Measurements from ENCODE around the gene CPXM1. TPM values are rescaled to one million over a fixed set of nuclear protein-coding genes. Genes with fewer than 3 reads are reported as not detected.

Gene CPXM1
- total and polyA plus RNA-seq, 9 of the 15 experiments (the other 6 are each of a cell fraction or from before 2014, with no cell fraction given), result 0.04 to 1.1 (median 0.37) TPM; not detected in 2

GRCh38 chr20:2849529-2849928, 49.1 kb upstream of the CPXM1 start:
- Histone ChIP-seq H3K4me1 (replicated peaks in 1 of 2; ENCODE audit: control insufficient read depth in 2 of 2, insufficient read depth in 2 of 2, low read length in 2 of 2) (peaks cover 2 to 3% of the 10 kb centered on the region in 2 experiments; a peak in 2 of 5 replicates), H3K36me3 (ENCODE audit: control insufficient read depth, insufficient read depth, low read length) (no peaks in the 10 kb centered on the region), H2AFZ (ENCODE audit: low read depth, low read length) (no peak overlapping the region), H3K4me2 (ENCODE audit: insufficient read depth, low read length) (no peak overlapping the region), H3K27me3 (ENCODE audit: control insufficient read depth in 2 of 2, insufficient read depth in 2 of 2, low read length in 2 of 2) (no peaks in the 10 kb centered on the region), H3K4me3 (no peak overlapping the region), H3K79me2 (ENCODE audit: control insufficient read depth, insufficient read depth, low read length) (no peaks in the 10 kb centered on the region), H3K9me1 (ENCODE audit: control insufficient read depth, insufficient read depth, low read length) (no peaks in the 10 kb centered on the region), H3K9ac (ENCODE audit: insufficient read depth in 1 of 2, low read depth in 2 of 2, low read length in 2 of 2) (no peak overlapping the region), H4K20me1 (replicated peaks; ENCODE audit: control insufficient read depth, insufficient read depth, low read length) (no peaks in the 10 kb centered on the region), H3K27ac (ENCODE audit: extremely low read depth, low read depth, low read length) (no peak overlapping the region), H3K9me3 (replicated peaks; ENCODE audit: control insufficient read depth, insufficient read depth, low read depth, low read length) (no peaks in the 10 kb centered on the region)
- 67% methylated on average over 3 of the region's 4 CpGs for WGBS (ENCODE audit: insufficient coverage, low coverage, missing lambda C conversion rate)
- no peak for DNase-seq (ENCODE audit: extremely low read depth in 1 of 4, low spot score in 3 of 4)
- intact Hi-C loops (cut with micrococcal nuclease), result no loop called here
- BruUV-seq (replicated peaks), result no TSS peak
- ATAC-seq, result no peak
- in situ Hi-C loops (cut with MboI), result loop anchor here (5.0 kb wide), 1 partner anchor 92 kb away; no protein-coding TSS in a partner anchor
- ChIA-PET POLR2A (no interaction called here), CTCF (ENCODE audit: low intra/inter-chr PET ratio) (no interaction called here)
- no peak for FAIRE-seq
- TF ChIP-seq ZNF507 (tag; conservative IDR thresholded peaks at IDR 0.05) (no peak), TOE1 (IDR thresholded peaks at IDR 0.05; ENCODE audit: borderline replicate concordance) (no peak), TOE1 (CRISPR knock-in tag; IDR thresholded peaks at IDR 0.05; ENCODE audit: borderline replicate concordance, low read depth) (no peak), ILK (tag; IDR thresholded peaks at IDR 0.05; ENCODE audit: borderline replicate concordance, low read depth) (no peak), GTF2E2 (tag; IDR thresholded peaks at IDR 0.05) (no peak), BRF1 (IDR thresholded peaks at IDR 0.05; ENCODE audit: borderline replicate concordance, extremely low read depth, insufficient read length) (no peak), TAL1 (IDR thresholded peaks at IDR 0.05) (no peak), HNRNPH1 (optimal IDR thresholded peaks at IDR 0.05; ENCODE audit: low read depth, low read length) (no peak), CHD7 (IDR thresholded peaks at IDR 0.05; ENCODE audit: low read depth, low read length) (no peak)

Data from K562 (cell line).